Activated naive CD4-positive, alpha-beta T cell treated with anti-CD3 and anti-CD28 coated beads, Interleukin-2, amount 50 U/mL, for 16 hours (primary cell): ENCODE data around the gene KCNK6.

Source experiments
- DNase-seq: peaks from one replicate; pipeline ENCODE4 v3.0.0-alpha.2; 2020

Gene KCNK6

GRCh38 chr19:38298821-38299680 is 20.6 kb upstream of the KCNK6 start:
- no peak for DNase-seq

GRCh38 chr19:38303517-38304351 is 15.9 kb upstream of the KCNK6 start, which contains the start of gene C19orf33:
Gene C19orf33 (plus strand): TSS chr19:38304251. CDS start chr19:38304262, 11 bp downstream.
- no peak for DNase-seq

- DNase-seq, result no peak
These were observed 15.2 kb upstream of the KCNK6 start for GRCh38 chr19:38304352-38304865.

- DNase-seq, result no peak
These were observed 14.7 kb upstream of the KCNK6 start for GRCh38 chr19:38304866-38305429.

GRCh38 chr19:38306236-38306635 is 13.4 kb upstream of the KCNK6 start:
- DNase-seq, result no peak

- DNase-seq, result no peak
These were observed 12.6 kb upstream of the KCNK6 start for GRCh38 chr19:38307076-38307475.

- DNase-seq, result no peak
These were observed 12.0 kb upstream of the KCNK6 start for GRCh38 chr19:38307597-38307996.

- DNase-seq, result no peak
These were observed 11.5 kb upstream of the KCNK6 start for GRCh38 chr19:38308006-38308766.

GRCh38 chr19:38308926-38309614 is 10.6 kb upstream of the KCNK6 start:
- no peak for DNase-seq

GRCh38 chr19:38309615-38310278 is 9.9 kb upstream of the KCNK6 start:
- DNase-seq, result no peak

GRCh38 chr19:38310279-38310670 is 9.4 kb upstream of the KCNK6 start:
- DNase-seq, result no peak

- no peak for DNase-seq
These were observed 8.7 kb upstream of the KCNK6 start for GRCh38 chr19:38310986-38311385.

- peak; percentile 96 for DNase-seq
These were observed 3.8 kb upstream of the KCNK6 start, which contains the start of gene YIF1B for GRCh38 chr19:38315657-38316476. Gene YIF1B (minus strand): TSS chr19:38315947. CDS start chr19:38315917, 30 bp downstream.

- no peak for DNase-seq
These were observed 3.1 kb upstream of the KCNK6 start for GRCh38 chr19:38316477-38317067.

GRCh38 chr19:38317104-38317612 is 2.5 kb upstream of the KCNK6 start:
- DNase-seq, result no peak

GRCh38 chr19:38318660-38319059 is 985 bp upstream of the KCNK6 start:
- no peak for DNase-seq

- no peak for DNase-seq
These were observed 1.3 kb downstream of the KCNK6 start for GRCh38 chr19:38320969-38321339.

GRCh38 chr19:38321646-38322196 is 2.1 kb downstream of the KCNK6 start:
- no peak for DNase-seq

- DNase-seq, result no peak
These were observed 3.6 kb downstream of the KCNK6 start for GRCh38 chr19:38323291-38323690.
